ENCODE measurements around the gene ATP6V0E1. TPM values are rescaled to one million over a fixed set of nuclear protein-coding genes. Genes with fewer than 3 reads are reported as not detected.
A peak's percentile ranks its signal among the peaks of the same experiment; 100 is the strongest.

The ATP6V0E1 gene
- total and polyA plus RNA-seq, 11 donors = 127 to 242 (median 204) TPM

DNA sequence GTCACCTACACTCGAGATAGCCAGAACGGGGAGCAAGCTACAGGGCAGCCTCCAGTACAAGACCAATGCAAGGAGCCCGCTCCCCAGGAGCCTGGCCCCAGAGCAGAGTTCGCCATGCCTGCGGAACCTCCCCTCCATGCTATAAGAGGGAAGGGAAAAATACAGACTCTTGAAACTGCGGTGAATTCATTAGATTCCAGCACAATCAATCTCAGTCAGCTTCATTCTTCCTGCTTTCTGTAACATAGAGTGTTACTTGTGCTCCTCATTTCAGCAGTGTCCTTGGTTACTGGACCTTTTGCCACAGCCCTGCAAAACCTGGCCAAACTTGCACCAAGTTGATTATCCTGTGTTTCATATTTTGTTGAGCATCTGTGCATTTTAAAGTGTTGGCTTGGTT, 50.4 kb downstream of the ATP6V0E1 start:
- 72 to 87% (median 79%) methylated on average over 6 of the region's 6 CpGs for WGBS, 4 donors
- peak overlapping the region in 1 of 12 donors; percentile 89 for H3K27ac ChIP-seq
- ATAC-seq = no peak

DNA sequence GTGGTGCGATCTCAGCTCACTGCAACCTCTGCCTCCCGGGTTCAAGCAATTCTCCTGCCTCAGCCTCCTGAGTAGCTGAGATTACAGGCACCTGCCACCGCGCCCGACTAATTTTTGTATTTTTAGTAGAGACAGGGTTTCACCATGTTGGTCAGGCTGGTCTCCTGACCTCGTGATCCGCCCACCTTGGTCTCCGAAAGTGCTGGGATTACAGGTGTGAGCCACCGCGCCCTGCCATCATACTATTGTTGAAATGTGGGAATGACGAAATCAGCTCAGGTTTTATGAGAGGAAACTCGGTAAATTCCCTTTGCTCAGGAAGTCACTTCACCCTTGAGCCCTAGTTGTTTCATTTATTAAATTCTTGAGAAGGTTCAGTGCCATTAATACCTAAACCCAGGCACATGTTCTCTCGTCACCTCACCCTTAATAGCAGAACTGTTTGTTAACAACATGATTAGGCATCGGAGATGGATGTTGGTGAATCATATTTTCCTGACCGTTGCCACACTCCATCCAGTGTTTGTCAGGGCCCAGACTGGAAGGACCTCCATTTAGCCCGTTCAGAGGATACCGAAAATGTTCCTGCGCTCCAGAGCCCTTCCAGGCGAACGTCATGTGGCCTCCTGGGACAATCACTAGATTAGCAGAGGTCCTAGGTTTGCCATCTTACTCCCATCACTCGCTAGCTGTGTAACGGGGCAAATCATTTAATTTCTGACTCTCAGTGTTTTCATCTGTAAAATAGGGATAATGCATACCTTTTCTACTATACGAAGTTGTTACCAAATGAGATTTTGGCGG, 52.5 kb downstream of the ATP6V0E1 start:
- Histone ChIP-seq H3K4me1 (peaks cover 0 to 31% (median 12%) of the 10 kb centered on the region in 12 donors), H3K4me3 (peak overlapping the region in 3 of 12 donors; percentile 27 to 36 (median 35)), H3K27me3 (no peaks in the 10 kb centered on the region), H3K9me3 (no peaks in the 10 kb centered on the region), H3K27ac (peak overlapping the region; percentile 19 to 89 (median 62)), H3K36me3 (peaks cover 0 to 17% (median 7%) of the 10 kb centered on the region in 9 donors)
- TF ChIP-seq POLR2A (IDR thresholded peaks at IDR 0.05) = no peak
- TF ChIP-seq, protein P1, sequence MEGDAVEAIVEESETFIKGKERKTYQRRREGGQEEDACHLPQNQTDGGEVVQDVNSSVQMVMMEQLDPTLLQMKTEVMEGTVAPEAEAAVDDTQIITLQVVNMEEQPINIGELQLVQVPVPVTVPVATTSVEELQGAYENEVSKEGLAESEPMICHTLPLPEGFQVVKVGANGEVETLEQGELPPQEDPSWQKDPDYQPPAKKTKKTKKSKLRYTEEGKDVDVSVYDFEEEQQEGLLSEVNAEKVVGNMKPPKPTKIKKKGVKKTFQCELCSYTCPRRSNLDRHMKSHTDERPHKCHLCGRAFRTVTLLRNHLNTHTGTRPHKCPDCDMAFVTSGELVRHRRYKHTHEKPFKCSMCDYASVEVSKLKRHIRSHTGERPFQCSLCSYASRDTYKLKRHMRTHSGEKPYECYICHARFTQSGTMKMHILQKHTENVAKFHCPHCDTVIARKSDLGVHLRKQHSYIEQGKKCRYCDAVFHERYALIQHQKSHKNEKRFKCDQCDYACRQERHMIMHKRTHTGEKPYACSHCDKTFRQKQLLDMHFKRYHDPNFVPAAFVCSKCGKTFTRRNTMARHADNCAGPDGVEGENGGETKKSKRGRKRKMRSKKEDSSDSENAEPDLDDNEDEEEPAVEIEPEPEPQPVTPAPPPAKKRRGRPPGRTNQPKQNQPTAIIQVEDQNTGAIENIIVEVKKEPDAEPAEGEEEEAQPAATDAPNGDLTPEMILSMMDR (IDR thresholded peaks at IDR 0.05) = no peak
- no peak for DNase-seq
- 88 to 92% (median 92%) methylated on average over 24 of the region's 24 CpGs for WGBS, 4 donors
- intact Hi-C loops (cut with DNase I) = loop anchor here in 1 of 10 donors (1.0 kb wide), 1 partner anchor 13 kb away; no protein-coding TSS in a partner anchor
- no peak for ATAC-seq

More for the DNA sequence above, 50.4 kb downstream of the ATP6V0E1 start:
- Histone ChIP-seq H3K9me3 (no peaks in the 10 kb centered on the region), H3K4me3 (no peak overlapping the region), H3K36me3 (peaks cover 0 to 17% (median 7%) of the 10 kb centered on the region in 9 donors), H3K27me3 (no peaks in the 10 kb centered on the region), H3K4me1 (peaks cover 0 to 49% (median 25%) of the 10 kb centered on the region in 12 donors)
- intact Hi-C loops (cut with DNase I) = no loop called here
- no peak for DNase-seq
- no peak for TF ChIP-seq POLR2A (IDR thresholded peaks at IDR 0.05)
- TF ChIP-seq, protein P1 (IDR thresholded peaks at IDR 0.05) = no peak

DNA sequence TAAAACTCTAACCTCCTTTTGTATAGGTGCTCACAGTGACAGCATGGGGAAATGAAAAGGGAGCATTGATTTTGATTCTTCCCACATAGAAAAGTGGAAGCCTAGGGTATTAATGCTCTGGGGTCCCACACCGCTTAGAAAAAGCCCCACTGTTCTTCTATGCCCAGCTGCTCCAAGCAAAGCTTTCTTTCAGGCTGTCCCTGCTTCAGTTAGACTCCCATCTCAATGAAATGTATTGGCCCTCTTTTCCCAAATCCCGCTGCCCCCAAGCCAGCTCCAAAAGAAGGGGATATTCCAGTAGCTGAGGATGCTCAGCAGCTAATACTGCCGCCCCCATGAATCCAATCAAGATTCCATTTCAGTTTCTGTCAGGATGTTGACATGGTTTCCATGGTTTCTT, 55.6 kb downstream of the ATP6V0E1 start:
- Histone ChIP-seq H3K4me3 (no peak overlapping the region), H3K36me3 (peaks cover 0 to 17% (median 7%) of the 10 kb centered on the region in 9 donors), H3K4me1 (peaks cover 0 to 31% (median 12%) of the 10 kb centered on the region in 12 donors), H3K27me3 (no peaks in the 10 kb centered on the region), H3K27ac (no peak overlapping the region), H3K9me3 (no peaks in the 10 kb centered on the region)
- ATAC-seq (no peak), DNase-seq (no peak)
- intact Hi-C loops (cut with DNase I) = no loop called here
- TF ChIP-seq, protein P1 (IDR thresholded peaks at IDR 0.05) = no peak
- no peak for TF ChIP-seq POLR2A (IDR thresholded peaks at IDR 0.05)
- WGBS, 4 donors = 80 to 91% (median 85%) methylated on average over 3 of the region's 3 CpGs

DNA sequence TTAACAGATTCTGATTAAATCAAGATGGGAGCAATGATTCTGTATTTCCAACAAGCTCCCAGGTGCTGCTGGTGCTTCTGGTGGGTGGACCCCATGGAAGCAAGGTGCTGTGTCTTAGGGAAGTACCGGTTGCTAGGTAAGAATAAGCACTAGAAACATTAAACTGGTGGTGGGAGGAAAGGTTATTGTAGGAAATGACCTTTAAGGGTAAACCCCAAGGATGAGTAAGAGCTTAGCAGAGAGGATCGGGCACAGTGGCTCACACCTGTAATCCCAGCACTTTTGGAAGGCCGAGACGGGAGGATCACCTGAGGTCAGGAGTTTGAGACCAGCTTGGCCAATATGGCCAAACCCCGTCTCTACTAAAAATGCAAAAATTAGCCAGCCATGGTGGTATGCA, 56.4 kb downstream of the ATP6V0E1 start:
- ATAC-seq (no peak), DNase-seq (no peak)
- H3K27ac ChIP-seq = no peak overlapping the region
- intact Hi-C loops (cut with DNase I) = no loop called here
- H3K36me3 ChIP-seq = peaks cover 0 to 9% (median 2%) of the 10 kb centered on the region in 9 donors
- no peak for TF ChIP-seq POLR2A (IDR thresholded peaks at IDR 0.05)
- TF ChIP-seq, protein P1 (IDR thresholded peaks at IDR 0.05) = no peak
- no peaks in the 10 kb centered on the region for H3K9me3 ChIP-seq
- WGBS, 4 donors = 94 to 98% (median 97%) methylated on average over 5 of the region's 5 CpGs
- H3K27me3 ChIP-seq = no peaks in the 10 kb centered on the region
- peaks cover 0 to 26% (median 11%) of the 10 kb centered on the region in 12 donors for H3K4me1 ChIP-seq
- H3K4me3 ChIP-seq = no peak overlapping the region
